ENCODE results near the gene ATP2A2.
"Not testable (repeated sequence)": the region's sequence is repeated elsewhere in the genome, so short reads cannot be mapped to it uniquely, and the experiment has no call there.

Gene ATP2A2

GRCh38 chr12:110369992-110370391, 88.9 kb downstream of the ATP2A2 start:
- DNase-seq (ENCODE audit: low spot score), result no peak

GRCh38 chr12:110370732-110371231, 89.7 kb downstream of the ATP2A2 start:
- DNase-seq (ENCODE audit: low spot score), result no peak

- DNase-seq (ENCODE audit: low spot score), result no peak
Measured at GRCh38 chr12:110371408-110372055, 90.5 kb downstream of the ATP2A2 start.

- no peak for DNase-seq (ENCODE audit: low spot score)
Measured at GRCh38 chr12:110372056-110372425, 91.0 kb downstream of the ATP2A2 start.

- DNase-seq (ENCODE audit: low spot score), result no peak
Measured at GRCh38 chr12:110373025-110373424, 92.0 kb downstream of the ATP2A2 start.

GRCh38 chr12:110373425-110373824, 92.4 kb downstream of the ATP2A2 start:
- no peak for DNase-seq (ENCODE audit: low spot score)

GRCh38 chr12:110373962-110374611, 93.0 kb downstream of the ATP2A2 start:
- no peak for DNase-seq (ENCODE audit: low spot score)

- not testable (repeated sequence) for DNase-seq (ENCODE audit: low spot score)
Measured at GRCh38 chr12:110378131-110378790, 97.2 kb downstream of the ATP2A2 start.

- no peak for DNase-seq (ENCODE audit: low spot score)
Measured at GRCh38 chr12:110379197-110379596, 98.2 kb downstream of the ATP2A2 start.

- no peak for DNase-seq (ENCODE audit: low spot score)
Measured at GRCh38 chr12:110379631-110380030, 98.6 kb downstream of the ATP2A2 start.

GRCh38 chr12:110382683-110383082, 101.6 kb downstream of the ATP2A2 start:
- no peak for DNase-seq (ENCODE audit: low spot score)

Data from kidney tubule cell (primary cell).